H1 (cell line): ENCODE measurements around the gene WNT9A. TPM values are rescaled to one million over a fixed set of nuclear protein-coding genes. Genes with fewer than 3 reads are reported as not detected.

ENCODE experiments used
- microRNA-seq, 2 experiments: library from miRNA; unstranded; fragments of <30 nt; microRNA quantifications; one replicate each; pipeline versions ENCODE4 to v1.2.0, GENCODE V29; 2016 to 2020; ENCODE audit warnings: borderline microRNAs expressed in 2 of 2, borderline number of aligned reads in 2 of 2, borderline replicate concordance in 1 of 2
- polyA plus RNA-seq, 7 experiments: library from polyadenylated mRNA; depleted of rRNA in 3 of 7; stranded (reverse) in 5 of 7; unstranded in 2 of 7; fragments of >200 nt in 5 of 7; fragments of 200-250 nt in 2 of 7; gene quantifications; 1 replicate in 5 of 7; 2 replicates in 1 of 7; 4 replicates in 1 of 7; pipeline versions ENCODE4 v1.2.1 to v1.2.3, GENCODE V29; 2011 to 2013; ENCODE audit warnings: missing spikeins in 2 of 7, mixed read lengths in 2 of 7
- small RNA-seq: library from polyadenylated mRNA; stranded (forward); fragments of <200 nt; extraction: miRNeasy Mini kit (QIAGEN cat#:217004); gene quantifications from one replicate; pipeline ENCODE3, GENCODE V24; 2013; ENCODE audit not compliant: insufficient read depth
- total RNA-seq: library from RNA; stranded (reverse); fragmentation: NEBNext Ultra II Directional; extraction: Animal tissue kit (Norgen Biotek cat#: 25700); gene quantifications from 2 replicates; pipeline ENCODE4 v1.2.1, GENCODE V29; 2021

The WNT9A gene
- total and polyA plus RNA-seq, 2 of the 8 experiments (the other 6 are each of a cell fraction or from before 2014, with no cell fraction given): 1.1 to 1.5 TPM

Small RNA genes within 50 kb of the gene (microRNA-seq; reads per million reads assigned to microRNA genes)
- 0 to 0.41 reads per million in 2 experiments for gene MIR5008

Small RNA genes within 50 kb of the gene (small RNA-seq; reads per million reads assigned to genes)
- gene MIR5008 (0.51 reads per million), gene SEPT14P17 (not detected)

Other genes with a start within 250 kb of the WNT9A start
- 13.0 and 13.2 TPM in 2 replicates for gene JMJD4, start 212.6 kb downstream of the WNT9A start, total RNA-seq
- 23.3 and 34.0 TPM in 2 replicates for gene JMJD4, start 212.6 kb downstream of the WNT9A start, polyA plus RNA-seq (2011; rRNA removed)
- gene SNAP47, start 212.5 kb downstream of the WNT9A start, total RNA-seq: 34.5 and 42.2 TPM in 2 replicates
- 37.6 and 50.6 TPM in 2 replicates for gene SNAP47, start 212.5 kb downstream of the WNT9A start, polyA plus RNA-seq (2011; rRNA removed)
- gene PRSS38, start 132.3 kb downstream of the WNT9A start, total RNA-seq: not detected in 2 replicates
- not detected in 2 replicates for gene PRSS38, start 132.3 kb downstream of the WNT9A start, polyA plus RNA-seq (2011; rRNA removed)
- 0.10 and 0.19 TPM in 2 replicates for gene WNT3A, start 59.1 kb upstream of the WNT9A start, total RNA-seq
- gene WNT3A, start 59.1 kb upstream of the WNT9A start, polyA plus RNA-seq (2011; rRNA removed): 0.08 and 0.13 TPM in 2 replicates
- gene ARF1, start 134.8 kb upstream of the WNT9A start, total RNA-seq: 265 and 267 TPM in 2 replicates
- gene ARF1, start 134.8 kb upstream of the WNT9A start, polyA plus RNA-seq (2011; rRNA removed): 471 and 606 TPM in 2 replicates
- 19.9 and 22.5 TPM in 2 replicates for gene C1orf35, start 155.4 kb upstream of the WNT9A start, total RNA-seq
- gene C1orf35, start 155.4 kb upstream of the WNT9A start, polyA plus RNA-seq (2011; rRNA removed): 18.6 and 28.5 TPM in 2 replicates
- gene MRPL55, start 161.4 kb upstream of the WNT9A start, total RNA-seq: 59.0 and 62.7 TPM in 2 replicates
- gene MRPL55, start 161.4 kb upstream of the WNT9A start, polyA plus RNA-seq (2011; rRNA removed): 244 and 249 TPM in 2 replicates
- gene GUK1, start 192.3 kb upstream of the WNT9A start, total RNA-seq: 68.5 TPM in 2 replicates
- 182 and 183 TPM in 2 replicates for gene GUK1, start 192.3 kb upstream of the WNT9A start, polyA plus RNA-seq (2011; rRNA removed)
- gene GJC2, start 202.0 kb upstream of the WNT9A start, total RNA-seq: 0.54 and 0.55 TPM in 2 replicates
- gene GJC2, start 202.0 kb upstream of the WNT9A start, polyA plus RNA-seq (2011; rRNA removed): 0.17 and 0.28 TPM in 2 replicates
- 5.9 and 7.8 TPM in 2 replicates for gene IBA57, start 217.9 kb upstream of the WNT9A start, total RNA-seq
- gene IBA57, start 217.9 kb upstream of the WNT9A start, polyA plus RNA-seq (2011; rRNA removed): 2.6 and 5.3 TPM in 2 replicates